SK-N-SH (cell line): ENCODE results near the gene IL10RB. TPM values are rescaled to one million over a fixed set of nuclear protein-coding genes. Genes with fewer than 3 reads are reported as not detected.

ENCODE experiments used
- CTCF ChIA-PET: fragments of 300-600, 350-600 bp; formaldehyde crosslinking; extraction: SDS; loops from one replicate; lab custom pipeline; 2021; lab: Yijun Ruan, JAX
- POLR2A ChIA-PET: fragments of 350-600 bp; sonication (Branson Sonifier 250); formaldehyde crosslinking; extraction: SDS; loops from one replicate; lab custom pipeline; 2020; ENCODE audit warnings: antibody characterized with exemption, inconsistent platforms; lab: Yijun Ruan, JAX
- DNase-seq: peaks from one replicate; pipeline ENCODE4 v3.0.0; 2012
- H2AFZ ChIP-seq: fragments of 200-600 bp; sonication (generic); 2 replicates; pipeline ENCODE4 v1.8.1; 2016; ENCODE audit warnings: antibody characterized with exemption, mild to moderate bottlenecking, low read depth
- H3F3A ChIP-seq: fragments of 200-600 bp; sonication (generic); replicated peaks from 2 replicates; pipeline ENCODE3; 2016; ENCODE audit warnings: antibody characterized with exemption, mild to moderate bottlenecking; ENCODE audit not compliant: insufficient read depth
- H3K27ac ChIP-seq, 2 experiments: fragments of 200-500 bp in 1 of 2; fragments of 200-600 bp in 1 of 2; sonication (Bioruptor generic) in 1 of 2; sonication (generic), shearing (Covaris generic) in 1 of 2; 2 replicates each; pipeline versions ENCODE4 v1.5.1 to v1.6.1; 2014 to 2016; ENCODE audit warnings: low read depth in 2 of 2, inconsistent platforms in 1 of 2, low read length in 1 of 2, mild to moderate bottlenecking in 1 of 2, mixed read lengths in 1 of 2
- H3K27me3 ChIP-seq: fragments of 200-600 bp; sonication (generic), shearing (Covaris generic); 2 replicates; pipeline ENCODE4 v1.6.1; 2016; ENCODE audit warnings: mixed run types; ENCODE audit not compliant: insufficient read depth
- H3K36me3 ChIP-seq, 2 experiments: fragments of 200-500 bp in 1 of 2; fragments of 200-600 bp in 1 of 2; sonication (Bioruptor generic) in 1 of 2; sonication (generic) in 1 of 2; replicated peaks in 1 of 2; 2 replicates each; pipeline versions ENCODE3 to v1.5.1; 2014 to 2016; ENCODE audit warnings: low read length in 1 of 2, mild to moderate bottlenecking in 1 of 2; ENCODE audit not compliant: insufficient read depth in 2 of 2, control insufficient read depth in 1 of 2
- H3K4me1 ChIP-seq, 2 experiments: fragments of 200-500 bp in 1 of 2; fragments of 200-600 bp in 1 of 2; sonication (Bioruptor generic) in 1 of 2; sonication (generic), shearing (Covaris generic) in 1 of 2; 2 replicates each; pipeline versions ENCODE4 v1.5.1 to v1.6.1; 2014 to 2016; ENCODE audit warnings: low read depth in 1 of 2, low read length in 1 of 2, mixed run types in 1 of 2; ENCODE audit not compliant: insufficient read depth in 2 of 2, control insufficient read depth in 1 of 2
- H3K4me2 ChIP-seq: fragments of 200-600 bp; sonication (generic), shearing (Covaris generic); 2 replicates; pipeline ENCODE4 v1.6.1; 2017; ENCODE audit warnings: mixed run types
- H3K4me3 ChIP-seq, 2 experiments: fragments of 200-500 bp in 1 of 2; fragments of 200-600 bp in 1 of 2; sonication (Bioruptor generic) in 1 of 2; sonication (generic), shearing (Covaris generic) in 1 of 2; 2 replicates each; pipeline versions ENCODE4 v1.5.1 to v1.8.1; 2014 to 2016; ENCODE audit warnings: low read depth in 2 of 2, inconsistent platforms in 1 of 2, low read length in 1 of 2, mild to moderate bottlenecking in 1 of 2, mixed read lengths in 1 of 2, moderate library complexity in 1 of 2
- H3K79me2 ChIP-seq: fragments of 200-600 bp; sonication (generic); 2 replicates; pipeline ENCODE4 v1.8.1; 2017; ENCODE audit warnings: mild to moderate bottlenecking; ENCODE audit not compliant: insufficient read depth
- H3K9ac ChIP-seq: fragments of 200-600 bp; sonication (generic); 2 replicates; pipeline ENCODE4 v1.6.1; 2017; ENCODE audit warnings: mixed run types
- H3K9me2 ChIP-seq: fragments of 200-600 bp; sonication (generic); 2 replicates; pipeline ENCODE4 v1.6.1; 2017; ENCODE audit warnings: mixed run types
- H3K9me3 ChIP-seq: fragments of 200-600 bp; sonication (generic); 2 replicates; pipeline ENCODE4 v1.6.1; 2017; ENCODE audit warnings: mixed run types, mild to moderate bottlenecking, moderate library complexity
- H4K20me1 ChIP-seq: fragments of 200-600 bp; sonication (generic); 2 replicates; pipeline ENCODE4 v1.6.1; 2017; ENCODE audit warnings: mild to moderate bottlenecking, mixed run types; ENCODE audit not compliant: insufficient read depth
- ELF1 ChIP-seq: IDR thresholded peaks from 2 replicates; pipeline ENCODE4 v1.4.0; 2012
- FOSL2 ChIP-seq: IDR thresholded peaks from 2 replicates; pipeline ENCODE4 v1.4.0; 2012; ENCODE audit warnings: low read depth, mild to moderate bottlenecking, moderate library complexity, borderline replicate concordance
- FOXM1 ChIP-seq: IDR thresholded peaks from 2 replicates; pipeline ENCODE4 v1.4.0; 2012; ENCODE audit warnings: low read depth, mild to moderate bottlenecking
- GABPA ChIP-seq: IDR thresholded peaks from 2 replicates; pipeline ENCODE4 v1.4.0; 2012; ENCODE audit warnings: low read depth, mild to moderate bottlenecking
- GATA2 ChIP-seq: sonication (generic); formaldehyde crosslinking; IDR thresholded peaks from 2 replicates; pipeline ENCODE4 v1.5.0; 2020; ENCODE audit warnings: mild to moderate bottlenecking, missing genetic modification reagents
- JUND ChIP-seq: IDR thresholded peaks from 2 replicates; pipeline ENCODE4 v1.4.0; 2012
- MEF2A ChIP-seq: IDR thresholded peaks from 2 replicates; pipeline ENCODE4 v1.4.0; 2012; ENCODE audit warnings: low read depth, borderline replicate concordance
- MXI1 ChIP-seq: IDR thresholded peaks from 2 replicates; pipeline ENCODE4 v1.6.1; 2012; ENCODE audit warnings: mild to moderate bottlenecking, low read depth, low read length, improper control_type of control experiment
- NFIC ChIP-seq: IDR thresholded peaks from 2 replicates; pipeline ENCODE4 v1.4.0; 2012; ENCODE audit warnings: borderline replicate concordance
- NRF1 ChIP-seq: IDR thresholded peaks from 2 replicates; pipeline ENCODE4 v1.6.1; 2012; ENCODE audit warnings: low read depth, mild to moderate bottlenecking, low read length
- POLR2AphosphoS5 ChIP-seq: IDR thresholded peaks from 2 replicates; pipeline ENCODE4 v1.6.1; 2012; ENCODE audit warnings: low read depth, low read length
- RAD21 ChIP-seq: IDR thresholded peaks from 2 replicates; pipeline ENCODE4 v1.6.1; 2012; ENCODE audit warnings: mild to moderate bottlenecking, low read length
- RCOR1 ChIP-seq: fragments of 150-350 bp; IDR thresholded peaks from 2 replicates; pipeline ENCODE4 v1.6.1; 2017; ENCODE audit warnings: antibody characterized with exemption, low read length
- RFX5 ChIP-seq: IDR thresholded peaks from 2 replicates; pipeline ENCODE4 v1.6.1; 2012; ENCODE audit warnings: mild to moderate bottlenecking, improper control_type of control experiment, low read length
- SIN3A ChIP-seq: IDR thresholded peaks from 2 replicates; pipeline ENCODE4 v1.6.1; 2012; ENCODE audit warnings: low read depth, mild to moderate bottlenecking, low read length, moderate library complexity, borderline replicate concordance
- SMC3 ChIP-seq: IDR thresholded peaks from 2 replicates; pipeline ENCODE4 v1.6.1; 2012; ENCODE audit warnings: low read depth, low read length, improper control_type of control experiment
- TAF1 ChIP-seq: IDR thresholded peaks from 2 replicates; pipeline ENCODE4 v1.6.1; 2012; ENCODE audit warnings: low read depth, mild to moderate bottlenecking, low read length, moderate library complexity, borderline replicate concordance
- TCF12 ChIP-seq: IDR thresholded peaks from 2 replicates; pipeline ENCODE4 v1.4.0; 2012
- YY1 ChIP-seq: IDR thresholded peaks from 2 replicates; pipeline ENCODE4 v1.4.0; 2012; ENCODE audit warnings: low read depth, mild to moderate bottlenecking
- WGBS: methylation state at CpG from one replicate; pipeline ENCODE4 v1.1.6; 2017; ENCODE audit warnings: low lambda C conversion rate; 5-methylcytosine and 5-hydroxymethylcytosine counted together
- polyA plus RNA-seq, 3 experiments: library from polyadenylated mRNA; depleted of rRNA; stranded (reverse); fragments of >200 nt; gene quantifications; 2 replicates each; pipeline ENCODE4 v1.2.3, GENCODE V29; 2012
- TF ChIP-seq, protein P1 (sequence below): fragments of 150-350 bp; IDR thresholded peaks from 2 replicates; pipeline ENCODE4 v1.6.1; 2017; ENCODE audit warnings: antibody characterized with exemption, low read length, low read depth, borderline replicate concordance
- TF ChIP-seq, protein P2 (sequence below): IDR thresholded peaks from 2 replicates; pipeline ENCODE4 v1.4.0; 2012; ENCODE audit warnings: low read depth, borderline replicate concordance
- TF ChIP-seq, protein P3 (sequence below): IDR thresholded peaks from 2 replicates; pipeline ENCODE4; 2012

The IL10RB gene
- polyA plus RNA-seq, 1 of the 3 experiments (the other 2 are of a cell fraction): 20.1 TPM

DNA sequence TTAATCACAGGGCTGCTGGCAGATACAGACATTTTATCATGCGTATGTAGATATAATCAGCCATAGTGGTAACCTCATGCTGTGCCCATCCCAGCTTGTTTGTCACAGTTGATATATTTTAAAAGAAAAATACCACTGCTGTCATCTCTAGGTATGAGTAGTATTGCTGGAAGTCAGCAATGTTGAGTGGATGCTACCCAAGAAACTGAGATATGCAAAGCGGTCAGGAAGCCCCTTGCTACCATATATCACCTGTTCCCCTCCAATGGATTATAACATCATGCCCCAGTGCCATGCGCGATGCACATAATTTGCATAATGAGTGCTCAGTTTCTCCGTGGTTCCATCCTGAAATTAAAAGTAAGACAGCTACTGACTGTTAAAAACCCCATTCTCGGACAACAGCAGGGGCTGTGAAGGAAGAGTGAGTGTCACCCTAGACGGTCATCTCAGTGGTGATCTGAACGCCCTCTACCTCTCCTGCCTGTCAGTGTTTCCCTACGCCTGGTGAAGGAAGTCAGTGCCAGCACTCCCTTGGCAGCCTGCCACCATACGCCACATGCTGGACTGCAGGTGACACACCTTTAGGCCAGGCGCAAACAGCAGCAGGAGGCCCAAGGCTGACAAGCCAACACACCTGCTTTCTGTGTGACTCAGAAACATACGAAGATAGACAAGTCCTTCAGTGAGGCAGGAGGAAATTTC lies 2.7 kb downstream of the IL10RB start:
- H3K9ac ChIP-seq: no peak overlapping the region
- no peak overlapping the region for H2AFZ ChIP-seq
- H3K4me1 ChIP-seq: peaks cover 0 to 17% of the 10 kb centered on the region in 2 experiments; a peak in 1 of 4 replicates
- 88% methylated on average over 8 of the region's 12 CpGs for WGBS
- H3K79me2 ChIP-seq: no peaks in the 10 kb centered on the region
- ChIA-PET CTCF (interaction anchor here (0.8 to 1.0 kb wide), 2 partner anchors 17 to 136 kb away, joined by 3 read pairs; no protein-coding TSS in a partner anchor), POLR2A (interaction anchor here (1.0 kb wide), 1 partner anchor 57 kb away, joined by 3 read pairs; no protein-coding TSS in a partner anchor)
- H4K20me1 ChIP-seq: no peaks in the 10 kb centered on the region
- H3K36me3 ChIP-seq: peaks cover 4 to 14% of the 10 kb centered on the region in 2 experiments
- no peaks in the 10 kb centered on the region for H3K27me3 ChIP-seq
- H3K9me3 ChIP-seq: no peaks in the 10 kb centered on the region
- TF ChIP-seq ELF1: no peak
- no peak for TF ChIP-seq SMC3
- TF ChIP-seq TCF12: no peak
- TF ChIP-seq, protein P1, sequence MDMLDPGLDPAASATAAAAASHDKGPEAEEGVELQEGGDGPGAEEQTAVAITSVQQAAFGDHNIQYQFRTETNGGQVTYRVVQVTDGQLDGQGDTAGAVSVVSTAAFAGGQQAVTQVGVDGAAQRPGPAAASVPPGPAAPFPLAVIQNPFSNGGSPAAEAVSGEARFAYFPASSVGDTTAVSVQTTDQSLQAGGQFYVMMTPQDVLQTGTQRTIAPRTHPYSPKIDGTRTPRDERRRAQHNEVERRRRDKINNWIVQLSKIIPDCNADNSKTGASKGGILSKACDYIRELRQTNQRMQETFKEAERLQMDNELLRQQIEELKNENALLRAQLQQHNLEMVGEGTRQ: no peak
- no peak overlapping the region; a peak in 1 of 4 replicates for H3K27ac ChIP-seq
- H3K4me3 ChIP-seq: no peak overlapping the region
- no peaks in the 10 kb centered on the region for H3K9me2 ChIP-seq
- no peak for DNase-seq
- H3F3A ChIP-seq: no peaks in the 10 kb centered on the region
- no peak overlapping the region for H3K4me2 ChIP-seq

DNA sequence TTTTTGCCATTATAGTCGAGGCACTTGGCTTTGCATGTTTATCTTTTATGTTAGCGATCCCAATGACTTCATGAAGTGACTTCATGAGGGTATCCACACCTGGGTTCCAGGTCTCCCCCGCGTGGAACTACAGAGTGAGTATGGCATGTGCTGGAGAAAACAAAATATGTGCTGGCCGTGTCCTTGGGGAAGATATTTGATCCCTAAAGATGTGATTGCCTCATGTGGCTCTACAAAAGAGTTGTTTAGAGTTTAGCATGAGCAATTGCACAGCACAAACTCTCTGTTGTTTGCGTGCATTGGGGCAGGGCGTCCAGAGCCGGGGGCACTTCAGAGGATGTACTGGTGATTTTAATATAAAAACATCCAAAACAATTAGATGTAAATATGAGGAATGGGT lies 4.8 kb downstream of the IL10RB start:
- Histone ChIP-seq H4K20me1 (no peaks in the 10 kb centered on the region), H3K27me3 (no peaks in the 10 kb centered on the region), H3F3A (no peaks in the 10 kb centered on the region), H2AFZ (no peak overlapping the region), H3K9ac (no peak overlapping the region), H3K27ac (no peak overlapping the region), H3K4me2 (no peak overlapping the region), H3K79me2 (no peaks in the 10 kb centered on the region), H3K36me3 (peaks cover 4 to 28% of the 10 kb centered on the region in 2 experiments), H3K4me3 (no peak overlapping the region), H3K4me1 (peaks cover 0 to 12% of the 10 kb centered on the region in 2 experiments; a peak in 1 of 4 replicates), H3K9me3 (no peaks in the 10 kb centered on the region), H3K9me2 (no peaks in the 10 kb centered on the region)
- no peak for TF ChIP-seq TAF1
- TF ChIP-seq SIN3A: no peak
- TF ChIP-seq SMC3: no peak
- TF ChIP-seq NRF1: no peak
- no peak for TF ChIP-seq MXI1
- TF ChIP-seq JUND: no peak
- TF ChIP-seq FOXM1: no peak
- TF ChIP-seq MEF2A: no peak
- no peak for TF ChIP-seq GATA2
- no peak for TF ChIP-seq FOSL2
- TF ChIP-seq RCOR1: no peak
- no peak for TF ChIP-seq NFIC
- TF ChIP-seq POLR2AphosphoS5: no peak
- TF ChIP-seq, protein P2, sequence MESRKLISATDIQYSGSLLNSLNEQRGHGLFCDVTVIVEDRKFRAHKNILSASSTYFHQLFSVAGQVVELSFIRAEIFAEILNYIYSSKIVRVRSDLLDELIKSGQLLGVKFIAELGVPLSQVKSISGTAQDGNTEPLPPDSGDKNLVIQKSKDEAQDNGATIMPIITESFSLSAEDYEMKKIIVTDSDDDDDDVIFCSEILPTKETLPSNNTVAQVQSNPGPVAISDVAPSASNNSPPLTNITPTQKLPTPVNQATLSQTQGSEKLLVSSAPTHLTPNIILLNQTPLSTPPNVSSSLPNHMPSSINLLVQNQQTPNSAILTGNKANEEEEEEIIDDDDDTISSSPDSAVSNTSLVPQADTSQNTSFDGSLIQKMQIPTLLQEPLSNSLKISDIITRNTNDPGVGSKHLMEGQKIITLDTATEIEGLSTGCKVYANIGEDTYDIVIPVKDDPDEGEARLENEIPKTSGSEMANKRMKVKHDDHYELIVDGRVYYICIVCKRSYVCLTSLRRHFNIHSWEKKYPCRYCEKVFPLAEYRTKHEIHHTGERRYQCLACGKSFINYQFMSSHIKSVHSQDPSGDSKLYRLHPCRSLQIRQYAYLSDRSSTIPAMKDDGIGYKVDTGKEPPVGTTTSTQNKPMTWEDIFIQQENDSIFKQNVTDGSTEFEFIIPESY: no peak
- TF ChIP-seq GABPA: no peak
- no peak for TF ChIP-seq RAD21
- TF ChIP-seq, protein P3, sequence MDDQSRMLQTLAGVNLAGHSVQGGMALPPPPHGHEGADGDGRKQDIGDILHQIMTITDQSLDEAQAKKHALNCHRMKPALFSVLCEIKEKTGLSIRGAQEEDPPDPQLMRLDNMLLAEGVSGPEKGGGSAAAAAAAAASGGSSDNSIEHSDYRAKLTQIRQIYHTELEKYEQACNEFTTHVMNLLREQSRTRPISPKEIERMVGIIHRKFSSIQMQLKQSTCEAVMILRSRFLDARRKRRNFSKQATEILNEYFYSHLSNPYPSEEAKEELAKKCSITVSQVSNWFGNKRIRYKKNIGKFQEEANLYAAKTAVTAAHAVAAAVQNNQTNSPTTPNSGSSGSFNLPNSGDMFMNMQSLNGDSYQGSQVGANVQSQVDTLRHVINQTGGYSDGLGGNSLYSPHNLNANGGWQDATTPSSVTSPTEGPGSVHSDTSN: no peak
- TF ChIP-seq YY1: no peak
- TF ChIP-seq RFX5: no peak
- POLR2A ChIA-PET: no interaction called here
- 100% methylated on average over 8 of the region's 8 CpGs for WGBS
- CTCF ChIA-PET: no interaction called here
- DNase-seq: no peak
